GM21528 (cell line): ENCODE measurements around the gene NFIA.

ENCODE experiments used
- ATAC-seq: cut with Tn5 transposase; IDR thresholded peaks from one replicate; pipeline ENCODE4 v1.9.1; 2021; ENCODE audit warnings: mild to moderate bottlenecking, moderate library complexity; ENCODE audit not compliant: unreplicated experiment, low FRiP score

NFIA gene

DNA sequence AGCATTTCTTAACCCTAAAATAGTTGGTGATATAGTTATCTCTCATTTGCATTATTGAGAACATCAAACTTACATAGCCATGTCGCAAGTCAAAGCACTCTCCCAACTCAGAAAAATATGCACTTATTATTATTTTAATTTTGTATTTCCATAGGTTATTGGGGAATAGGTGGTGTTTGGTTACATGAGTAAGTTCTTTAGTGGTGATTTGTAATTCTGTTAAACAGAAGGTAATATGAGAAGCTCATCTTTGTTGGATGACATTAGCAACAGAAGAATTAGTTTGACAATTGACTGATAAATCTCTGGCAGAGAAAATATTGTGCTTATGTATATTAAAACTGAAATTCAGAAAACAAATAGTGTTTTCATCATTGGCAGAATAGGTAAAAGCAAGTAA is 154.8 kb downstream of the NFIA start:
- ATAC-seq: no peak

DNA sequence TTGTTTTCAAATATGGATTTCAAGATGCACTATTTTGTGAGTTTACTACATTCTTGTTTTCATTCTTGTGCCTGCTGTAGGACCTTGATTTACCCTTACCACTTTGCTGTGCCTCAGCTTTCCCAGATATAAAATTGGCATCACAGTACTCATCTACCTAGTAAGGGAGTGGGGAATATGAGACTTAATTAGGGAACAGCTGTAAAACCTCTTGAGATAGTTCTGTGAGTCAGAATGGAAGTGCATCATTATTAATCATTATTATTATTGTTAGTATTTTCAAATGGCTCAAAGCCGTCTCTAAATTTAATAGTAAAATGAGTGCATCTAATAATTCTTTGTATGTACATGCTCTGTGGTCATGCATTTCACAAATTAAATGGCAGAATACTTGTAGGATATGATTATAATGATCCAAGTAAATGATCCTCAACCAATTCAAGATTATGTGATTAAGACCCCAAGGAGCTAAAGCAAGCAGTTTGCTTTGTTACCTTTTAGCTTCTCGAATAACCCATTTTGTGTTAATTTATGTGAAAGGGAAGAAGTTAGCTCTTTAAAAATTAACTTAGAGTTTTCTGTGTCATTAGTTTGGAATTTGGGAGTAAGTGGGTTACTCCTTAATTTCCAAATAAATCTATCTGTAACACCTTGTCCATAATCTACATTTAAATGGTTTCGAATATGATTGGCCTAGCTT is 155.4 kb downstream of the NFIA start:
- ATAC-seq: no peak

DNA sequence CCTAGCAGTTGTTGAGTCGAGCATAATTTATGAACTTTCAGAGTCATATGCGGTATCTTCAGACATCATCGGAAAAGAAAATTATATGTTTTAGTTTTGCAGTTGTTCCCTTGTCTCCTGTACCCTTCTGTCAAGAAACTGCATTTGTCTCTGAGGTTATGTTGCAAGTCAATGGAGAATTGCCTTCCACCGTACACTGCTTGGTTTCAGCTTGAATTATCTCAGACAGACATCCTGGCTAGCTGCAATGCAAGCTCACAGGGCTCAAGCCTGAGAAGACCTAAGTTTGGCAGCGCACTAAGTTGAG is 156.0 kb downstream of the NFIA start:
- no peak for ATAC-seq

DNA sequence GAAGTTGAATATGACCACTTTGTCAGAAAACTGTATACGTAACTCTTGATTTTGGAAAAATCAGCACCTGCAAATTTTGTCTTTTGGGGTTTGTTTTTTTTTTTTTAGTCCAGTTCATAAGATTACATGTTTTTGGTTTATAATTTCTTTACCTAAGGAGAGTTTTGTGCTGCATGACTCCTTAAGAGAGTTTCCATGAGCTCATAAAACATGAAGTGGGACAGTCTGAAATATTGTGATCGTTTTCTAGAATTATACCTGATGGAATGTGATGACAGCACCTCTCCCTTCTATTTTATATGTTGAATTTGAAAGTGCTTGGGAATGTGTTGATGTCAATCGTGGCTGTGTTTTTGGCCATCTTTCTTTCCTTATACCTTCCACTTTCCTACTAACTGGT is 158.5 kb downstream of the NFIA start:
- ATAC-seq: no peak

DNA sequence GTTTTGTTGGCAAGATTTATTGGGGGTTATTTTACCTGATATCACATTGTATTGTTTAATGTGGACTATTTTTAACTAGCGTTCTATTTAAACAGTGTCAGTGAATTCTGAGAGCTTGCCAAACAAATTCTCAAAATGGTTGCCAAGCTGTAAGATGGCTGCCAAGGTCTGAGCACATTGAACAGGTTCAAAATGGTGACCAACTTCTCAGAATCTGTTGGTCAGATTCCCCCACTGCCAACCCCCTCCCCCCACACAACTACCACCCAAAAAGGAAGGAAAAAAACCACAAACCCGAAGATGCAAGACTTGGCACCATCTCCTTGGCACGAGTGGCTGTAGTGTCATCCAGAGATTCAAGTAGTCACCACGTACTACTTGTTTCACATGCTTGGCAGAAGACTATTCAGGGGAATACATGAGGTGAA is 159.1 kb downstream of the NFIA start:
- ATAC-seq: no peak

DNA sequence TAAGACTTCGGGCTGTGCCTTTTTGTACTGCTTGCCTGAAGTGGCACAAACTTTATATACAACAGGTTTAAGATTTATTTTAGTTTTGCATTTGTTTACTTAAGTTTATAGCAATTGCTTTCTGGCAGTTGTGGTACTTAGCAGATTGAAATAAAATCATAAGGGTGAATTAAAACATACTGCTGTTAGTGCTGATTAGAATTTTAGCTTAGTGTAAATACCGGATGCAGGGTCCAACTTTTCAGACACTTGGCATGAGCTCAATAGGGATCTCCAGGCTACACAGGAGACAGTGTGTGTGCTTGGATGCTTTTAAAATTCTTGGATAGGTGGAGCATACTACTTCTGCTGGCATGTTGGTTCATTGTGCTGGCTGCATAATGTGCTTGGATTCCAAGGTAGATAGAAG is 159.6 kb downstream of the NFIA start:
- no peak for ATAC-seq

DNA sequence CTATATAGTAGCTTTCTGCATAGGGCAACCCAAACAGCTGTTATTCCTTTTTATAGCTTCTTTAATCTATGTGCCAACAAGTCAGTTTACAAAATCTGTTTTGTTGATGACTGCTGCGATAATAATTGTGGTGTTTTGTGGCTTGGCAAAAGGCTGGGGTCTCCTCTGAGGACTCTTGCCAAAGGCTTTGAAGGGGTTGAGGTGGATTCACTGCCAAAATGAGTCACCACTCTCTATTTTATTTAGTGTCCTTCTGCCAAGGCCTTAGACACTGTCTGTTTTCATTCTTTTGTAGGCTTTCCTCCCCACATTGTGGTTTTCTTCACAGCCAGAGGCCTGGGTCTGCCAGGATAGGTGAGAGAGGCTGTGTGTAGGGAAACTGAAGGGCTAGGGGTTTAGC is 161.8 kb downstream of the NFIA start:
- ATAC-seq: no peak

DNA sequence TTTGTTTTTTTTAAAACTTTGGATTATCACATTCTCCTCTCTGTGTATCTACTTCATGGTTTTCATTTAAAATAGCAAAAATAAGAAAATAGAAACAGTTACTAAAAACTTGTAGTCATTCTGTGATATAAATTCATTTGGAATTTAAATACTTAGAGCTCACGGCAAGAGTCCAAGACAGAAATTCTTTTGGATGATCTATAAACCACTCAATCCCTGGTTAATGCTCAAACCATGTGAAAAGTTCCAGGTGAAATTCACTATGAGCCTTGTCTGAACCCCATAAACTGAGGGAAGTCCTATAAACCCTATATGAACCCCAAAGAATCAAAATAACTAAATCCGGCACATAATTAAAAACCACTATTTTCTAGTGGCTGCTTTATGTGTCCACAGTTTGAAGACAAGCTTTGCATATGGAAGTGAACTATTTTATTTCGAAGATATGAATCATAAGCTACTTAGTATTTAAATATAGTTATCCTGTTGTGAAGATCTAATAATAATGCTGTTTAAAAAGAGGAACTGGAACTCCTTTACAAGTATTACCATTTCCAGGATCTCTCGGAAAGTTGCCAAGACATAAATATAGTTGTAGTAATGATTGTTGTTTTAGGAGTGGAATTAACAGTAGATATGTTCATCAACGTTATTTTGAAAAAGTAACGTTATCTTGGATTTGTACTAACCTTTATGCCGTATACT is 163.5 kb downstream of the NFIA start:
- ATAC-seq: no peak

DNA sequence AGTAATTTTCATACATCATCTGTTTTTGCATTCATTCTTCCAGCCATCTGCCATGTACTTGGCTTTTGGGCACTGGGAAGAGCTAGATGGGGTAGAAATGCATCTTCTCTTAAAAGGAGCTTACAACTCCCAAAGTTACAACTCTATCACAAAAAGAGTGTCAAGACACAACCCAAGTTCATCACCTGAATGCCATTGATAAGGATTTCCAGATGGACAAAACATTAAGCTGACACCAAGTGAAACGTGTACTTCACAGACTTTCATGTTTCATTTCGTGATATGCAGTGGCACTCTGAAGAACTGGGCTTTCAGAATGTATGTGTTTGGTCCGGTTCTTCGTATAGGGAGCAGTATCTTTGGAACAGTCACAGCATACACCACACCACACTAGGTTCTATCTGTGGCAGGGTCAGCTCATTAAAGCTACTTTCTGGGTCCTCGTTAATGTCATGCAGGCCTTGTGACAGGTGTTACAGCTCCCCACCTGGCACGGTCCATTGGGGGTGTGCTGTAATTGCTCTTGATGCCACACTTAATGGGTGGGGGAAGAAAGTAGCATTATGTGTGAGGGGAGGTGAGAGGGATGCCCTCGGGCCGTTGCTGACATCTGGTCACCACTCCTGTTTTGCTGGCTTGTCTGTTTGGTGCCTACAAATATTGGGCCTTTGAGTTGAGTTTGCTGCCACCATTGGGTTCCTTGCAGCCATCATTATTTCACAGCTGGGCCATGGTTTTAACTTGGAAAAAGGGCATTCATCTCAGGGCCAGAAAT is 164.9 kb downstream of the NFIA start:
- ATAC-seq: no peak

DNA sequence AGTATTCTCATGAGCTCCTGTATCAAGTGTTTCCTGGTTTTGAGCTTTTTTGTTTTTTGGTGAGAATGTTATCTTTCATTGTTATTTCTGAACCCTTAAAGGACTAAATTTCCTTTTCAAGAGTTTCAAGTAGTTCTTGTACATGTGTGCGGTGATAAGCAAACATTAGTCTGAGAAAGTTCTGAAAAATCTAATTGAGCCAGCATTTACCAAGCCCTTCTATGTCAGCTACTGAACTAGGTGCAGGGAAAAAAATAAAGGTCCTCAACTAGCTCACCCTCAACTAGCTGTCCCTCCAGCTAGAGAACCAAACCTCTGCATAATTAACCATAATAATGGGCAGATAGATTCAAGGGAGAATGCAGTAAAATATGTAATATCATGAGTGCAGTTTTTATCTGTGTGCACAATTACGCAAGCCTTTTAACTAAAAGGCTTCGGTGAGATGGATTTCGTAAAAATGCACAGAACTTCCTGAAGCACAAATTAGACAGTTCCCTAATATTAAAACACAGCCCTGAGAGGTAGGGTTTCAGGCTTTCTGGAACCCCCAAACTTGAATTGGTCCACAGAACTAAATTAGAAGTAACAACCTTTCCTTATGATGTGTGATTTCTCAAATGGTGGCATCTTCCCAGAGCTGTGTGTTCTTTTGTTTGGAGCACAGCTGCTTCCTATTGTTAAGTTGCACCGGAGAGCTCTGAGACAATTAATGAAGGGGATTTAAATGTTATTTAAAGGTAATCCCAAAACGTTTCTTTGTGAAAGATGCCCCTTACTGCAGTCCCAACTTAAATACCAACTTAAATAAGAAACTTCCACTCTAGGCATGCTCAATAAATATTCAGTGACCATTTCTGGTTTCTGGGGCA is 165.8 kb downstream of the NFIA start:
- ATAC-seq: no peak

DNA sequence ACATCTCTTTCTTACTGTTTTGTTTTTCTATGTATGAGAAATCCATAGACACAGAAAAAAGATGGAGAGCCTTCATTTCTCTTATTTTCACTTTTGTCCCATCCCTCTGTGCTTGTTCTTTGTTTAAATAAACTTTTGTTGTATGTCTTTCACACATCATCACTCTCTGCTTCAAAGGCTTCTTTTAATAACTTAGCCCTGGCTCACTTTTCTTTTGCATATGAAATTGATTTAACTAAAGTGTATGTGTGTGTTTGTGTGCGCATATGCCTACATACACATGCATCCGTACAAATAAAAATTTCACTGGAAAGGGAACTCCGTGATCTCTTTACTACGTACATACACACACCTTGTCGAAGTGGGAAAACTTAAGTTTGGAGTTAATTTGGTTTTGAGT is 168.6 kb downstream of the NFIA start:
- ATAC-seq: no peak

DNA sequence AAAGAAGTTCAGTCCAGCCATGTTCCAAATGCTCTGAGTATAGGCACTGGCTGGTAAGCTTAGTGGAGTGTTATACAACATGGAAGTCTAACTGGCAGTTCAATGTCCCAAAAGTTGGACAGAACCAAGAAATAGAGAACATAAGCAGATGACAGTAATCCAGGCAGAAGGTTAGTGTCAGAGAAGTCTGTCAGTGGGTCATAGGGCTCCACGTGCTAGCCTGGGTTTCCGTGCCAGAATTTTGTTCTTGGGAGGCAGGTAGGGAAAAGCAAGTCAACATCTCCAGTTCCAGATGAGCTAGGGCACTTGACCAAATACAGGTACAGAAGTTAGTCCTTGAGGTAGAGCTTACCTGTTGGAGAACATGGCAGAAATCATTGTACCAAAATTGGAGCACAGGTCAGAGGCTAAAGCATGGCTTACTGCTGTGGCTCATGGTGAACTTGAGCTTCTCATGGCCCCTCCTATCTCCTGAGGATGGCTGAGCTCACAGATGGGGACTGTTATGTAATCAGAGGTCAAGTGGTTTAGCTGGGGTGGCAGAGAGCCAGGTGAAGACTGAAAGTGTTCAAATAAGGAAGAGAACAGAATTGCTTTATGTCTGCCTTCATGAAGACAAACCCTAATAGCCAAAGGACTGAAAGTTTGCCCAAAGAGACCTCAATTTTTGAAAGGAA is 170.8 kb downstream of the NFIA start:
- no peak for ATAC-seq

DNA sequence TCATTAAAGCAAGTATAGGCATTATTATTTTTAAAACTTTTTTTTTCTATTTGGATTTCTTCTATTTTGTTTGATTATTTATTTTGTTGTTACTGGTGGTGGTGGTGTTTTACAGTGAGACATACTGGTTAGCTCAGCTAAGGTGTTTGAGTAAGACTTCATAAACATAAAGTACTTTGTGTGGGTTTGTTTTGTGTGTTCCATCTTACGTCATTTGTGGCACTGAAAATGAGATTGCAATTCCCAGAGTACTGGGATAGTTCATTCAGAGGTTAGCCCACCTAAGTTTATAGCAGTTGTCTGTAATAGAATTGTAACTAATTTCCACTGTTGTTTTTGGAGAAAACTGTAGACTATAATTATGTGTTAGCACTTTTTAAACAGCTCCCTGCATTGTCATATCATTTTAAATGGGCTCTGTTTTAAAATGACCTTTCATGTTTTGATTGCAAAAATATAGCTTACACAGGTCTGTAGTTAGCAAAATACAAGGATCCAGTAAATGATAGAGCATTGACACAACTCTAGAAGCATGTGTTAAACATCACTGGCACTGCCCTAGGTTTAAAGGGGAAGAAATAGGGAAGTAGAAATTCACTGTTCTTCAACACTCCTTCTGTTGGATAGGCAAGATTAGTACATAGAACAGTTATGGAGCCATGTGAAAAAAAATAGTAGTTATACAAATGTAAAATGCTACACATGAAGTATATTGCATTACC is 171.7 kb downstream of the NFIA start:
- no peak for ATAC-seq

DNA sequence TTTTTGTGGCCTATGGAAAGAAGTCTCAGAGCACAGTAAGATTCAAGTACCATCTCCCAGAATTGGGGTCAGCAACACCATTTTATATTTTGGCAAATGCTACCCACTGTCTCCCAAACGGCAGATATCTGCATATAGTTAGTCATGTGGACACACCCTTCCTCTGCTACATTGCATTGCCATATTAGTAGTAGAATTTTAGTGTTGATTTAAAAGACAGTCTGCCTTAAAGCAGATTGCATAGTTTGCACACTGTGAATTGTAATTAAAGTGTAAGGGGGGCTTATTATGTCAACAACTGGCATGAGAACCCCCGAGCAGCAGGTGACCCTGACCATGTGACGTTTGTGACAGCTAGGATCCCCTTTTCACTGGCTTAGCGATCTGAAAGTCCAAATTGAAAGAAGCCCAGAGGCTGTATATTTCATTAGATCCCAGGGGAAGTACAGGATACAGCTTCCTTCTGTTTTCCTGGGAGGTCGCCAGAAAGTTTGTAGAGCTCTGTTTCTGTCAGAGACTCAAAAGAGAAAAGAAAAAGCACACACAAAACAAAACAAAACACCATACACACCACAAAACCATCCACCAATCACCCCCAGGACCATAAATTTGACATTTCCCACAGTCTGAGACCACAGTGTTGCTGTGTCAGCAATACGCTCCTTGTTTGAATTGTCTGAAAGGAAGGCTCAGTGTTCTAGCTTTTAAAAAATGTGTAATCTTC is 172.4 kb downstream of the NFIA start:
- ATAC-seq: no peak

DNA sequence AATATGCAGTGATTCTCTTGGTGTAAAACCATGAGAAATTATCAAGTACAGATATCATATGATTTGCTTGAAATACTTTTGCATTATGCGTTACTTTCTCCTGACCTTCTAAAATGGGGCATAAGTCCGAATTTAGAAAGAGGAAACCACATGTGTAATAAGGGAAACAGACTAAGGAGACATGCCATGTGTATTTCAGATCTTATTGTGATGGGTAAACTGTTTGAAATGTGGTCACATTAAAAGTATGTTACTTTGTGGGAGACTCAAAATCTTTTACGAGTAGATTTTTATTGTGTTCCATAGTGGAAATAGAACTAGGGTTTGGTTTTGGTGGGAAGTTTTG is 173.0 kb downstream of the NFIA start:
- no peak for ATAC-seq

DNA sequence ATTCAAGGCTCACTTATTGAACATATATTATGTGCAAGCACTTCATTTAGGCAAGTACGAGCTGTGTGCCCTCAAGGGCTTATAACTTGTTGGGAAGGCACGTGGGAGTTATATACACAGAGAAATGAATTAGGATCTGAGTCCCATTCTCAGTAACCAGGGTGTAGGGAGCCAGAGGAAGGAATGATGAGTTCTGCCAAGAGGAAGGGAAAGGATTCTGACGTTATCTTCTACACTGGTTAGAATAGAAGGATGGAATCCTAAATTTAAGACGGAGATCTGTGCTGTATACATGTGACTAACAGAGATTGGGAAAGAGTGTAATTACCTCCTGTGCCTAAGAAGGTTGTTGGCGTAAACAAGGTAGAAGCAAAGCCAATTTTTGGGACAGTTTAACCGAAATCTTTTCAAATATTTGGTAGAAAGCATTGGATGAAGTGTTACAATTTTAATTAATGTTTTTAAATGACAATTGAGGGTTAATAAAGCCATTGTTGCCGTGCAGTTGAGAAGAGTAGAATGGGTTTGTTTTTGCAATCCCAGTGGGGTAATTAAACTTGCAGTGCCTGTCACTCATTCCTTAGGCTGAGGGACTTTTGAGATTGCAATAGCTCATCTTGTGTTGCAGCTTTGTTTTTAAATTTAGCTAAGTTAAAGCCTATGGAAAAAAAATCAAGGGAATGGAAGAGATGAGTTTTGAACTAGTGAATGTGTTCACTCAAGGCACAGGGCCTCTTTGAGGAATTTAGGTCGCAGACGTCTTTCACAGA is 177.2 kb downstream of the NFIA start:
- no peak for ATAC-seq

DNA sequence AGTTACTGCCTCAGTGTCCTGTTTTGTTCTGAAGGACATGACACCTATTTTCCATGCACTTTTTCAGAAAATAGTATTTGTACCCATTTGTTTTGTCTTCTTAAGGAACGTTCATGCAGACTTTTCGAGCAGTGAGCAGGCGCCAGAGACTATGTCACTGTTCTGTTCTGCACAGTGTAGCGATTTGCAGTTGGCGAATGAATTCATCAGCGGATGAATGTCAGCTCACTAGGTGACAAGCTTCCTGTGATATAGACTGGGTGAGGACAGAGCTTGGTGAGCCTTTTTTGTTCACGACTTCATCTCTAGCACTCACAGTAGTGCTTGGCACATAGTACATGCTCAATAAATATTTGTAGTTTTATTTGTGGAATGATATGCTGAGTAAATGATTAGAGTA is 177.8 kb downstream of the NFIA start:
- ATAC-seq: no peak

DNA sequence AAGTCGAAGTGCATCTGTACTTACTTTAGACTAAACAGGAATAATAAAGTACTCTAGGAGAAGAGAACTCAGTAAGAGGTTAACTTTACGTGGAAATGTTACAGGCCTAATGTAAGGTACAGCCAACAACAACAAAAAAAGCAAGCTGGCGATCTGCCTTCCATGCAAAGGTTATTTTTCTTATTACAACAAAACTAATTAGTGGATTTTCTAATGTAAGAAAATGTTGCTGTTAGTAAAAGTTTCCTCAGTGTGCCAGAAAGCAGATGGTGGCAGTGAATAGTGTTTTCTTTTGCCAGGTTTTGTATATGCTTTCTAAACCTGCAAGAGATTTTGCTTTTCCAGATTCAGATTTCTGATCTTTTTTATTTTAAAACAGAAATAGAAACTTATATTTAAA is 179.2 kb downstream of the NFIA start:
- no peak for ATAC-seq
